ENCODE data around the gene PCDHGA8.
"Not testable (repeated sequence)": the region's sequence is repeated elsewhere in the genome, so short reads cannot be mapped to it uniquely, and the experiment has no call there.

The PCDHGA8 gene

DNA sequence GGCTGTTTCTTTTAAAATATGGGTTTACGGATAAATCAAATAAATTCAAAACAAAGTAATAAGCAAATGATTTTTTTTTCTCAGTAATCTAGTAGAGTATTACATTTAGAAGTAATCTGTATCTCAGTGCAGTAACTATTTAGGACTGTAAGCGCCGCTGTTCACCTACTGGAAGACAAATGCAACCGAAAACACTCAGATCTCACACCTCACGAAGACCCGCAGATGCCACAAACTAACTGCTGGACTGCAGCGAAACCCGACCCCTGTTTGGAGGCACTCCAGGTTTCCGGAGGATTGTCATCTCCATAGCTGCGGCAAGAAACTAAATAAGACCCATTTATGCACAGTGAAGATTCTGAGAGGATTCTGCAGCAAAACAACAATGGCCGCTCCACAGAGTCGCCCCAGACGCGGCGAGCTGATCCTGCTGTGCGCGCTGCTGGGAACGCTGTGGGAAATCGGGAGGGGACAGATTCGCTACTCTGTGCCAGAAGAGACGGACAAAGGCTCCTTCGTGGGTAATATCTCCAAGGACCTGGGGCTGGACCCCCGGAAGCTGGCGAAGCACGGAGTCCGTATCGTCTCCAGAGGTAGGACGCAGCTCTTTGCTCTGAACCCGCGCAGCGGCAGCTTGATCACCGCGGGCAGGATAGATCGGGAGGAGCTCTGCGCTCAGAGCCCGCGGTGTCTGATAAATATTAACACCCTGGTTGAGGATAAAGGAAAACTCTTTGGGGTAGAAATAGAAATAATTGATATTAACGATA lies at the start of gene PCDHGA8:
Gene PCDHGA8, plus strand, starts transcription at position 205 of the 770 bp plus-strand sequence. Its CDS starts 181 bp downstream, at position 386.
- DNase-seq (ENCODE audit: low read depth), result no peak

DNA sequence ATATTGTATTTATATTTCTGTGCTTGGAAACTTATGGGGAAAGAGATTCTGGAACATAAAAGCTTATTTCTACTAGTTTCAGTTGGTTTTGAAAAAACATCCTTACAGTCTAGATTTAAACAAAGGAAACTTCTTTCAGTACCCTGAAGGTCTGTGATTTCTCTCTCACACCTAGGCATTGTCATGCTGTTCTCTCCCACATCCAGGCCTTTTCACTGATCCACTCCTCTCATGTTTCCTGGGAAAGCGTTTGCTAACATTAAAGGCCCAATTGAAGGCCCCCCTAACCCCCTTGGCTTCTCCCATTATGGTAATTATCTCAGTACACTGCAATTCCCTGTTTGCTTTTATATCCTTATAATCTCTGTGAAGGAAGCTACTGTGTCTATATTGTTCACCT lies 49.7 kb upstream of the PCDHGA8 start:
- no peak for DNase-seq (ENCODE audit: low read depth)

DNA sequence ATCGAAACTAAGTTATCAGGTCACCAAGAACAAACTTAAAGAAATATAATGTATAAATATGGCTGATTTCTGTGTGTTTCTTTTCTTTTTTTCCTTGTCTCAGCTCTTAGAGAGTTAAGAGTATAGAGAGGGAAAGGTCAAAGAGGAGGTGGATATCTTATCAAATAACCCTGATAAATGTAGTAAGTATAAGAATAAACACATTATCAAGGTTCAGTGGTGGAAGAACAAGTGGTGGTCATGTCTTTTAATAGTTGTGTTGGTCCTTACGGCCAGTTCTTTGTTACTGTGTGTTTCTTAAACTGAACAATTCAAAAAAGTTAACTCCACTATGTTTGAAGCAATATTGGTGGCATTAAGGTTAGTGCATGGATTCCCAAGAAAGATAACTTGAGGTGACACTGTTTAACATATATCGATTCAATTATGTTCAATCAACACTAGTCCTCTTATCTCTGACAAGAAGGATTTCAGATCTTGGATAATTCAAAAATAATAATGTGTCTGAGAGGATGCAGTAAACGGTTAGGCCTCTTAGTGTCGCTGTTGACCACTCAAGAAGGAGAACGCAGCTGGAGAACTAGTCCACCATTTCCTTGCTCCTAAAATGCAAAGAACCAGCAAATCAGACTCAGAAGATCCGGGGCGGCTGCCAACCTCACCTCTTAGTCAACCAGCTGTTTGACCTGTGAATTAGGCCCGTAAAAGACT lies 49.0 kb upstream of the PCDHGA8 start, which contains the start of gene PCDHGA3:
Gene PCDHGA3, plus strand, starts transcription at position 588 of the 711 bp plus-strand sequence. CDS start 205 bp downstream, outside the sequence.
- DNase-seq (ENCODE audit: low read depth), result no peak

DNA sequence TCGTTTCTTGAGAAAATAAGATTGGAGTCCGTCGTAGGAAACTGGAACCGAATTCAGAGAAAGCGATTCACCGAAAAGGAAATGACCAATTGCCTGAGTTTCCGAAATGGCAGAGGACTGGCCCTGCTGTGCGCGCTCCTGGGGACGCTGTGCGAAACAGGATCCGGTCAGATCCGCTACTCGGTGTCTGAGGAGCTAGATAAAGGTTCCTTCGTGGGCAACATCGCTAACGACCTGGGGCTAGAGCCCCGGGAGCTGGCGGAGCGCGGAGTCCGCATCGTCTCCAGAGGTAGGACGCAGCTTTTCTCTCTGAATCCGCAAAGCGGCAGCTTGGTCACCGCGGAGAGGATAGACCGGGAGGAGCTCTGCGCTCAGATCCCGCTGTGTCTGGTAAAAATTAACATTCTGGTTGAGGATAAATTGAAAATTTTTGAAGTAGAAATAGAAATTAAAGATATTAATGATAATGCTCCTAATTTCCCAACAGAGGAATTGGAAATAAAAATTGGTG lies 48.4 kb upstream of the PCDHGA8 start:
- no peak for DNase-seq (ENCODE audit: low read depth)

DNA sequence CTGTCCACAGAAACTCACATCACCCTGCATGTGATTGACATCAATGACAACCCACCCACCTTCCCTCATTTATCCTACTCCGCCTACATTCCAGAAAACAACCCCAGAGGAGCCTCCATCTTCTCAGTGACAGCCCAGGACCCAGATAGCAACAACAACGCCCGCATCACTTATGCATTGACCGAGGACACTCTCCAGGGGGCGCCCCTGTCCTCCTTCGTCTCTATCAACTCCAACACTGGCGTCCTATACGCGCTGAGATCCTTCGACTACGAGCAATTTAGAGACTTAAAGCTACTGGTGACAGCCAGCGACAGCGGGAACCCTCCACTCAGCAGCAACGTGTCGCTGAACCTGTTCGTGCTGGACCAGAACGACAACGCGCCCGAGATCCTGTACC lies 47.1 kb upstream of the PCDHGA8 start:
- DNase-seq (ENCODE audit: low read depth), result no peak

DNA sequence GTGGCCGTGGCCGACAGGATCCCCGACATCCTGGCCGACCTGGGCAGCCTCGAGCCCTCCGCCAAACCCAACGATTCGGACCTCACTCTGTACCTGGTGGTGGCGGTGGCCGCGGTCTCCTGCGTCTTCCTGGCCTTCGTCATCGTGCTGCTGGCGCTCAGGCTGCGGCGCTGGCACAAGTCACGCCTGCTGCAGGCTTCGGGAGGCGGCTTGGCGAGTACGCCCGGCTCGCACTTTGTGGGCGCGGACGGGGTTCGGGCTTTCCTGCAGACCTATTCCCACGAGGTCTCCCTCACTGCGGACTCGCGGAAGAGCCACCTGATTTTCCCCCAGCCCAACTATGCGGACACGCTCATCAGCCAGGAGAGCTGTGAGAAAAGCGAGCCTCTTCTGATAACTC lies 46.4 kb upstream of the PCDHGA8 start:
- not testable (repeated sequence) for DNase-seq (ENCODE audit: low read depth)

DNA sequence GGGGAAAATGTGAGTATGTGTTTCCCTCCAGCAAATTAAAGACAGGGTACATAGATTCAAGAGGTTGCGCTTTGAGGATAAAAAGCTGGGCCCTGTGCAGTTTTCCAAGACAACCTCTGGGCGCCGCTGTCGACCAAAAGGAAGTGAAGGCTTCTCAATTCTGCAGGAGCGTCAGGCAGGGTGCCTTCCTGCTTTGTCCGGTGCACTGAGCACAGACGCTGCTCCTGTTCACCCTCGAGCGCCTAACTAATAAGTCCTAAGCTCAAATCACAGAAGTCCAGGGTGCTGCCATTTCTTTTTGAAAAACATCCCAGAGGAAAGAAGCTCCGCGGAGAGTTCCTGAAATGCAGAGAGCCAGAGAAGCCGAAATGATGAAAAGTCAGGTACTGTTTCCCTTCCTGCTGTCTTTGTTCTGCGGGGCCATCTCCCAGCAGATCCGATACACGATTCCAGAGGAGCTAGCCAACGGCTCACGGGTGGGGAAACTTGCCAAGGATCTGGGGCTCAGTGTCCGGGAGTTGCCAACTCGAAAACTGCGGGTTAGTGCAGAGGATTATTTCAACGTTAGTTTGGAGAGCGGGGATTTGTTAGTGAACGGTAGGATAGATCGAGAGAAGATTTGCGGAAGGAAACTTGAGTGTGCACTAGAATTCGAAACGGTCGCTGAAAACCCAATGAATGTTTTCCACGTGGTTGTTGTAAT lies 42.4 kb upstream of the PCDHGA8 start, which contains the start of gene PCDHGB1:
Gene PCDHGB1, plus strand, starts transcription at position 183 of the 703 bp plus-strand sequence. Its CDS starts 162 bp downstream, at position 345.
- peak; percentile 42 for DNase-seq (ENCODE audit: low read depth)

DNA sequence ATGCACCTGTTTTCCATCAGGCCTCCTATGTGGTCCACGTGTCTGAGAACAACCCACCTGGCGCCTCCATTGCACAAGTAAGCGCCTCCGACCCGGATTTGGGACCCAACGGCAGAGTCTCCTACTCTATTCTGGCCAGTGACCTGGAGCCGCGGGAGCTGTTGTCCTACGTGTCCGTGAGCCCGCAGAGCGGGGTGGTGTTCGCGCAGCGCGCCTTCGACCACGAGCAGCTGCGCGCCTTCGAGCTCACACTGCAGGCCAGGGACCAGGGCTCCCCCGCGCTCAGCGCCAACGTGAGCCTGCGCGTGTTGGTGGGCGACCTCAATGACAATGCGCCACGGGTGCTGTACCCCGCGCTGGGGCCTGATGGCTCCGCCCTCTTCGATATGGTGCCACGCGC lies 40.8 kb upstream of the PCDHGA8 start:
- no peak for DNase-seq (ENCODE audit: low read depth)

DNA sequence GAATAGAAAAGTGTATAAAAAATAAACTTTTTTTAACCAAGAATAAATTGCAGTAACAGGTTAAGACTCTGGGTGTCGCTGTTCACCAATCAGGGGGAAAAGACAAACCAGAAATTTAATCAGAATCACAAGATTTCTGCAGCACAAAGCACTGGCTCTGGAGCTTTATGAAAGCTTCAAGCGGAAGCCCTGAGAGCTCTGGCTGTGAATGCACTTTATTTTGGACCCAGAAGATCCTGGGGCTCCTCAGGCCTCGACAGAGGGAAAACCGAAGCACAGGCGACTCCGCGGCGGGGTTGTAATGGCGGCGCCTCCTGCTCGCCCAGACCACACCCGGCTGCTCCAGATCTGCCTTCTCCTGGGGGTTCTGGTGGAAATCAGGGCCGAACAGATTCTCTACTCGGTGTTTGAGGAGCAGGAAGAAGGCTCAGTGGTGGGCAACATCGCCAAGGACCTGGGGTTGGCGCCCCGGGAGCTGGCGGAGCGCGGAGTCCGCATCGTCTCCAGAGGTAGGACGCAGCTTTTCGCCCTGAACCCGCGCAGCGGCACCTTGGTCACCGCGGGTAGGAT lies 37.4 kb upstream of the PCDHGA8 start, which contains the start of gene PCDHGA4:
Gene PCDHGA4, plus strand, starts transcription at position 122 of the 570 bp plus-strand sequence. Its CDS starts 87 bp downstream, at position 209.
- DNase-seq (ENCODE audit: low read depth), result no peak

DNA sequence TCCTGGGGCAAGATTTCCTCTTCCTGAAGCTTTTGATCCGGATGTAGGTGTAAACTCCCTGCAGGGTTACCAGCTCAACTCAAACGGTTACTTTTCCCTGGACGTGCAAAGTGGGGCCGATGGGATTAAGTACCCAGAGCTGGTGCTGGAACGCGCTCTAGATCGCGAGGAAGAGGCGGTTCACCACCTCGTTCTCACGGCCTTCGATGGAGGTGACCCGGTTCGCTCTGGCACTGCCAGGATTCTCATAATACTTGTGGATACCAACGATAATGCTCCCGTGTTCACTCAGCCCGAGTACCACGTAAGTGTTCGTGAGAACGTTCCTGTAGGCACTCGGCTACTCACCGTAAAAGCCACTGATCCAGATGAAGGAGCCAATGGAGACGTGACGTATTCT lies 36.8 kb upstream of the PCDHGA8 start:
- no peak for DNase-seq (ENCODE audit: low read depth)

DNA sequence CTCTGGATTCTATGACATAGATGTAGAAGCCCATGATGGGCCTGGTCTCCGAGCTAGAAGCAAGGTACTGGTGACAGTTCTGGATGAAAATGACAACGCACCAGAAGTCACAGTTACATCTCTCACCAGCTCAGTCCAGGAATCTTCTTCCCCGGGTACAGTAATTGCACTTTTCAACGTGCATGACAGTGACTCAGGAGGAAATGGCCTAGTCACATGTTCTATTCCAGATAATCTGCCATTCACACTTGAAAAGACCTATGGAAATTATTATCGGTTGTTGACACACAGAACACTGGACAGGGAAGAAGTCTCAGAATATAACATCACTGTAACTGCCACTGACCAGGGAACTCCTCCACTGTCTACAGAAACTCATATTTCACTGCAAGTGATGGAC lies 36.3 kb upstream of the PCDHGA8 start:
- no peak for DNase-seq (ENCODE audit: low read depth)

DNA sequence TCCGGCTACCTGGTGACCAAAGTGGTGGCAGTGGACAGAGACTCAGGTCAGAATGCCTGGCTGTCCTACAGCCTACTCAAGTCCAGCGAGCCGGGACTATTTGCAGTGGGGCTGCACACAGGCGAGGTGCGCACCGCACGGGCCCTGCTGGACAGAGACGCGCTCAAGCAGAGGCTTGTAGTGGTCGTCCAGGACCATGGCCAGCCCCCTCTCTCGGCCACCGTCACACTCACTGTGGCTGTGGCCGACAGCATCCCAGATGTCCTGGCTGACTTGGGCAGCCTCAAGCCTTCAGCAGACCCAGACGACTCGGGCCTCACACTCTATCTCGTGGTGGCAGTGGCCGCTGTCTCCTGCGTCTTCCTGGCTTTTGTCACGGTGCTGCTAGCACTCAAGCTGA lies 35.5 kb upstream of the PCDHGA8 start:
- no peak for DNase-seq (ENCODE audit: low read depth)

DNA sequence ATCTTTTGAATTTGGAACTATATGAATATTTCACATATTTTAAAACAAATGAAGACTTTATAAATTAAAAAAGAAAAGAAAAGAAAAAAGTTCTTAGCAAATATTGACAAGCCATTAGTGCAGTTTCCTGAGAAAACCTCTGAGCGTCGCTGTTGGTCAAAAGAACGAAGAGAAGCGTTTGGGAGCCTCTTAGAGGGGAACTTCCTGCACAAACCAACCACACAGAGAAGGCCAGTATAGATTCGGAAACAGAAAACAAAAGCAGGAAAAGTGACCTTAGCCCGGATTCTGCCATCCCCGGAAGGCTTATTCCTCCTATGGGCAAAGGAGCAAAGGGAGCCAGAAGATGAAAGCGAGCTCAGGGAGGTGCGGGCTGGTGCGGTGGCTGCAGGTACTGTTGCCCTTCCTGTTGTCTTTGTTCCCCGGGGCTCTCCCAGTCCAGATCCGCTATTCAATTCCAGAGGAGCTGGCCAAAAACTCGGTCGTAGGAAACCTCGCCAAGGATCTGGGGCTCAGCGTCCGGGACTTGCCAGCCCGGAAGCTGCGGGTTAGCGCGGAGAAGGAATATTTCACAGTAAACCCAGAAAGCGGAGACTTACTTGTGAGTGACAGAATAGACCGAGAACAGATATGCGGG lies 32.5 kb upstream of the PCDHGA8 start, which contains the start of gene PCDHGB2:
Gene PCDHGB2, plus strand, starts transcription at position 205 of the 637 bp plus-strand sequence. Its CDS starts 142 bp downstream, at position 347.
- no peak for DNase-seq (ENCODE audit: low read depth)

DNA sequence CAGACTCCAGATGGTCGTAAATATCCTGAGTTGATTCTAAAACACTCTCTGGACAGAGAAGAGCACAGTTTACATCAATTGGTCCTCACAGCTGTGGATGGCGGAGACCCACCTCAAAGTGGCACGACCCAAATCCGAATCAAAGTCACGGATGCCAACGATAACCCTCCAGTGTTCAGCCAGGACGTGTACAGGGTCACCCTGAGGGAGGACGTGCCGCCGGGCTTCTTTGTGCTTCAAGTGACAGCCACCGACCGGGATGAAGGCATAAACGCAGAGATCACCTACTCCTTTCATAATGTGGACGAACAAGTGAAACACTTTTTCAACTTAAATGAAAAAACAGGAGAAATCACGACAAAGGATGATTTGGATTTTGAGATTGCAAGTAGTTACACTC lies 31.7 kb upstream of the PCDHGA8 start:
- DNase-seq (ENCODE audit: low read depth), result no peak

DNA sequence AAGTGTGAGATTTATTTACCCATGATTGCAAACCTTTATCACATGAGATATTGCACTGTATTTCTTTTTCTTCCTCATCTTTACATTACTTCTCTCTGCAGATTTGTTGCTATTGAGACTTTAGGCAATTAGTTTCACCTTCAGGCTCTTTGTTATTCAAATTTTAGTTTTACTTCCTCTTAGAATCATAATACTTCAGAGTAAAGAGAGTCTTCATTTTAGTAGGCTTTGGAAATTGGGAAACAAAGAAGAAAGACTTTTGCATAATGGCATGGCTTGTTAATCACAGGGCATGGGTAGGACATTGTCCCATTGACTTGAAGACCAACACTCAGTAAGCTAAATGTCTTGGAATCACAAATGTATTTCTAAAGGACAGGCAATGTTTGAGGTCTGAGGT lies 29.7 kb upstream of the PCDHGA8 start:
- no peak for DNase-seq (ENCODE audit: low read depth)

DNA sequence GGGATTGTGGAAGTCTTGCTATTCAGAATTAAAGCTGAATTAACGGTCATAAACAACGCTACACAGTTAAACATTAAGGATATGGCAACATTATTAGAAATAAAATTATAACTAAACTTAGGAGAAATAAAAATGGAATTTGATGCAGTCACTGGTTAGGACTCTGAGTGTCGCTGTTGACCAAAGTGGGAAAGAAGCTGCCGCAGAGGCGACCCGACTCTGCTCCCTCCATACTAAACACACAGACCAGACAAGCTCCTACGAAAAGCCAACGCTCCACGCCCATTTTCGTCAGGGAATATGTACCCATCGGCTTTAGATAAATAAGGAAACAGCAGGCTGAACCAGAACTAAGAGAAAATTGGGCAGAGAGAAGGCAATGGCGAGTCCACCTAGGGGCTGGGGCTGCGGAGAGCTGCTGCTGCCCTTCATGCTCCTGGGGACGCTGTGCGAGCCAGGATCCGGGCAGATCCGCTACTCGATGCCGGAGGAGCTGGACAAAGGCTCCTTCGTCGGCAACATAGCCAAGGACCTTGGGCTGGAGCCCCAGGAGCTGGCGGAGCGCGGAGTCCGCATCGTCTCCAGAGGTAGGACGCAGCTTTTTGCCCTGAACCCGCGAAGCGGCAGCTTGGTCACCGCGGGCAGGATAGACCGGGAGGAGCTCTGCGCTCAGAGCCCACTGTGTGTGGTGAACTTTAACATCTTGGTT lies 28.3 kb upstream of the PCDHGA8 start, which contains the start of gene PCDHGA5:
Gene PCDHGA5, plus strand, starts transcription at position 211 of the 709 bp plus-strand sequence. Its CDS starts 169 bp downstream, at position 380.
- no peak for DNase-seq (ENCODE audit: low read depth)

DNA sequence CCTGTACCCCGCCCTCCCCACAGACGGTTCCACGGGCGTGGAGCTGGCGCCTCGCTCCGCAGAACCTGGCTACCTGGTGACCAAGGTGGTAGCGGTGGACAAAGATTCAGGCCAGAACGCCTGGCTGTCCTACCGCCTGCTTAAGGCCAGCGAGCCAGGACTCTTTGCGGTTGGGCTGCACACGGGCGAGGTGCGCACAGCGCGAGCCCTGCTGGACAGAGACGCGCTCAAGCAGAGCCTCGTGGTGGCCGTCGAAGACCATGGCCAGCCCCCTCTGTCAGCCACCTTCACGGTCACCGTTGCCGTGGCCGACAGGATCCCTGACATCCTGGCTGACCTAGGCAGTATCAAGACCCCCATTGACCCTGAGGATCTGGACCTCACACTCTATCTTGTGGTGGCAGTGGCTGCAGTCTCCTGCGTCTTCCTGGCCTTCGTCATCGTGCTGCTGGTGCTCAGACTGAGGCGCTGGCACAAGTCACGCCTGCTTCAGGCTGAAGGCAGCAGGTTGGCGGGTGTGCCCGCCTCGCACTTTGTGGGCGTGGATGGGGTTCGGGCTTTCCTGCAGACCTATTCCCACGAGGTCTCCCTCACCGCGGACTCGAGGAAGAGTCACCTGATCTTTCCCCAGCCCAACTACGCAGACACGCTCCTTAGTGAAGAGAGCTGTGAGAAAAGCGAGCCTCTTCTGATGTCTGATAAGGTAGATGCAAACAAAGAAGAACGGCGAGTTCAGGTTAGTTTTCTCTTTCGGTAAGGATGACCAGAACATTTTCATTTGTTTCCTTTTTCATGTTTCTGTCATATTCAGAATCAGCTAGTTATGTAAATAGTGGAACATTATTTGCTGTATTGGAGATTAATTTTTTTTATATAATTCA lies 26.2 kb upstream of the PCDHGA8 start:
- no peak for DNase-seq (ENCODE audit: low read depth)

DNA sequence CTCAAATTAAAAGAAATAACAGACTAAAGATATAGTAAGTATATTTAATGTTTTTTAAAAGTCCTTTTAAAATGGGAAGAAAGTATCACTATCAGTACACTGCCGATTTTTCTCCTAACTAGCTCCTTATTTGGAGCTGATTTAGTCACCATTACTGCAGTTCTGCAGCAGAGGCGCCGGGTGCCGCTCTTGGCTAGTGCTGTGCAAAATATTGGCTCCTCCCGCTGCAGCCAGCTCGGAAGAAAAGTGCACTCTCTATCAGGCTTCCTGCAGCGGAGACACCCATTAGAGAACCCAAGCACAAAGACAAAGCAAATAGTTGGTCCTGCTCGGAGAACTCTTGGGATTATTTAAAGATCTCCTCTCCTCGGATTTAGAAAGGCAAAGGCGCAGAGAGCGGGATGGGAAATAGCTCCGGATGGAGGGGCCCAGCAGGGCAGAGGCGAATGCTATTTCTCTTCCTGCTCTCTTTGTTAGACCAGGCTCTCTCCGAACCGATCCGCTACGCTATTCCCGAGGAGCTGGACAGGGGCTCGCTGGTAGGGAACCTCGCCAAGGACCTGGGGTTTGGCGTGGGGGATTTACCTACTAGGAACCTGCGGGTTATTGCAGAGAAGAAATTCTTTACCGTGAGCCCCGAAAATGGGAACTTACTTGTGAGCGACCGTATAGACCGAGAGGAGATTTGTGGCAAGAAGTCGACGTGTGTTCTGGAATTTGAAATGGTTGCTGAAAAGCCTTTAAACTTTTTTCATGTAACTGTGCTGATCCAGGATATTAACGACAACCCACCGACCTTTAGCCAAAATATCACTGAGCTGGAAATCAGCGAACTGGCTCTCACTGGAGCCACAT lies 22.2 kb upstream of the PCDHGA8 start, which contains the start of gene PCDHGB3:
Gene PCDHGB3, plus strand, starts transcription at position 249 of the 855 bp plus-strand sequence. Its CDS starts 153 bp downstream, at position 402.
- no peak for DNase-seq (ENCODE audit: low read depth)
